Measurements from ENCODE around the gene SUSD1. TPM values are rescaled to one million over a fixed set of nuclear protein-coding genes. Genes with fewer than 3 reads are reported as not detected.

Gene SUSD1
- total and polyA plus RNA-seq, 2 donors (not counting 3 experiments of a cell fraction or from before 2014, with no cell fraction given): 33.1 to 37.8 TPM

GRCh38 chr9:112110094-112110776 is 64.9 kb downstream of the SUSD1 start:
- intact Hi-C loops (cut with micrococcal nuclease): loop anchor here (10.0 kb wide), 1 partner anchor 685 kb away; no protein-coding TSS in a partner anchor
- Histone ChIP-seq H3K9me3 (replicated peaks; ENCODE audit: control insufficient read depth, insufficient read depth, low read length) (no peaks in the 10 kb centered on the region), H3K9ac (replicated peaks; ENCODE audit: extremely low read depth, insufficient read depth, low read length) (no peak overlapping the region), H3K4me3 (replicated peaks in 1 of 3; ENCODE audit: insufficient read depth in 1 of 3, low read depth in 1 of 3, low read length in 3 of 3) (no peak overlapping the region), H3K4me2 (ENCODE audit: insufficient read depth, low read length) (no peak overlapping the region), H2AFZ (ENCODE audit: low read depth, low read length) (no peak overlapping the region), H4K20me1 (replicated peaks; ENCODE audit: control insufficient read depth, extremely low read depth, insufficient read depth, low read length) (no peaks in the 10 kb centered on the region), H3K9me1 (replicated peaks; ENCODE audit: control insufficient read depth, extremely low read depth, insufficient read depth, low read length) (no peaks in the 10 kb centered on the region), H3K27me3 (ENCODE audit: control insufficient read depth in 2 of 2, insufficient read depth in 2 of 2, low read length in 2 of 2) (no peaks in the 10 kb centered on the region), H3K4me1 (ENCODE audit: control insufficient read depth, extremely low read depth, insufficient read depth, low read length) (peaks cover 13% of the 10 kb centered on the region), H3K27ac (ENCODE audit: insufficient read depth, low read depth, low read length) (no peak overlapping the region), H3K79me2 (ENCODE audit: control insufficient read depth, insufficient read depth, low read length) (no peaks in the 10 kb centered on the region), H3K36me3 (ENCODE audit: control insufficient read depth in 2 of 2, extremely low read depth in 1 of 2, insufficient read depth in 2 of 2, low read length in 2 of 2) (peaks cover 4 to 5% of the 10 kb centered on the region in 2 experiments)
- ChIA-PET CTCF (interaction anchor here (1.7 kb wide), 1 partner anchor 12 kb away, joined by 5 read pairs; no protein-coding TSS in a partner anchor), POLR2A (no interaction called here)
- no TSS peak for BruUV-seq (replicated peaks)
- no peak for FAIRE-seq
- TF ChIP-seq EZH2 (IDR thresholded peaks at IDR 0.05; ENCODE audit: borderline replicate concordance, low read depth, low read length, severe bottlenecking) (no peak), JUN (IDR thresholded peaks at IDR 0.05; ENCODE audit: borderline replicate concordance, insufficient read depth, insufficient read length, low read depth) (no peak), GATA2 (IDR thresholded peaks at IDR 0.05; ENCODE audit: insufficient read depth, insufficient read length, low read depth, low read length) (no peak)
- DNase-seq (ENCODE audit: low read depth, low spot score): no peak
- dilution Hi-C loops (cut with MboI; ENCODE audit: extremely low pct_ligation_motif_present, low sequenced_read_pairs): no loop called here

- dilution Hi-C loops (cut with MboI; ENCODE audit: extremely low pct_ligation_motif_present, low sequenced_read_pairs) (no loop called here), intact Hi-C loops (cut with micrococcal nuclease) (no loop called here)
- no peak overlapping the region for H3K27ac ChIP-seq (ENCODE audit: insufficient read depth, low read depth, low read length)
- H3K79me2 ChIP-seq (ENCODE audit: control insufficient read depth, insufficient read depth, low read length): no peaks in the 10 kb centered on the region
- H2AFZ ChIP-seq (ENCODE audit: low read depth, low read length): no peak overlapping the region
- no peak overlapping the region for H3K4me3 ChIP-seq (replicated peaks in 1 of 3; ENCODE audit: insufficient read depth in 1 of 3, low read depth in 1 of 3, low read length in 3 of 3)
- H3K27me3 ChIP-seq (ENCODE audit: control insufficient read depth in 2 of 2, insufficient read depth in 2 of 2, low read length in 2 of 2): no peaks in the 10 kb centered on the region
- ChIA-PET CTCF (no interaction called here), POLR2A (no interaction called here)
- no peaks in the 10 kb centered on the region for H3K4me1 ChIP-seq (ENCODE audit: control insufficient read depth, extremely low read depth, insufficient read depth, low read length)
- H3K9me3 ChIP-seq (replicated peaks; ENCODE audit: control insufficient read depth, insufficient read depth, low read length): no peaks in the 10 kb centered on the region
- no peaks in the 10 kb centered on the region for H4K20me1 ChIP-seq (replicated peaks; ENCODE audit: control insufficient read depth, extremely low read depth, insufficient read depth, low read length)
- no peak for TF ChIP-seq POLR2A (IDR thresholded peaks at IDR 0.05; ENCODE audit: low read depth, low read length)
- no peak for TF ChIP-seq JUN (IDR thresholded peaks at IDR 0.05; ENCODE audit: borderline replicate concordance, insufficient read depth, insufficient read length, low read depth)
- TF ChIP-seq FOS (IDR thresholded peaks at IDR 0.05; ENCODE audit: borderline replicate concordance, insufficient read depth, low read length): no peak
- TF ChIP-seq EZH2 (IDR thresholded peaks at IDR 0.05; ENCODE audit: borderline replicate concordance, low read depth, low read length, severe bottlenecking): no peak
- no peak for TF ChIP-seq CTCF (IDR thresholded peaks at IDR 0.05; ENCODE audit: extremely low read depth in 1 of 2, insufficient read depth in 1 of 2, low read depth in 1 of 2, low read length in 2 of 2)
- TF ChIP-seq MAX (IDR thresholded peaks at IDR 0.05; ENCODE audit: insufficient read depth, insufficient read length): no peak
- no peak for TF ChIP-seq POLR2AphosphoS5 (IDR thresholded peaks at IDR 0.05; ENCODE audit: insufficient read depth, low read depth, low read length)
- no peak for TF ChIP-seq GATA2 (IDR thresholded peaks at IDR 0.05; ENCODE audit: insufficient read depth, insufficient read length, low read depth, low read length)
- no TSS peak for BruUV-seq (replicated peaks)
- H3K9me1 ChIP-seq (replicated peaks; ENCODE audit: control insufficient read depth, extremely low read depth, insufficient read depth, low read length): no peaks in the 10 kb centered on the region
- H3K36me3 ChIP-seq (ENCODE audit: control insufficient read depth in 2 of 2, extremely low read depth in 1 of 2, insufficient read depth in 2 of 2, low read length in 2 of 2): no peaks in the 10 kb centered on the region
- FAIRE-seq (no peak), DNase-seq (ENCODE audit: low read depth, low spot score) (no peak)
- no peak overlapping the region for H3K9ac ChIP-seq (replicated peaks; ENCODE audit: extremely low read depth, insufficient read depth, low read length)
- H3K4me2 ChIP-seq (ENCODE audit: insufficient read depth, low read length): no peak overlapping the region
Measured at GRCh38 chr9:112104901-112105300, 70.2 kb downstream of the SUSD1 start.

Measured in endothelial cell of umbilical vein (primary cell).